OCI-LY3 (cell line): ENCODE measurements around the gene ZNF853.

ENCODE experiments used
- H2AFZ ChIP-seq: fragments of 200-600, 300-600 bp; shearing (Covaris generic); 2 replicates; pipeline ENCODE4 v1.6.0; 2014; ENCODE audit warnings: antibody characterized with exemption, low read depth, low read length
- H3K27ac ChIP-seq: fragments of 200-600, 300-600 bp; sonication (generic); 2 replicates; pipeline ENCODE4 v1.5.1; 2014; ENCODE audit warnings: mild to moderate bottlenecking, low read length, moderate library complexity, mixed read lengths
- H3K27me3 ChIP-seq: fragments of 200-600, 300-600 bp; sonication (generic); 2 replicates; pipeline ENCODE4 v1.6.1; 2014; ENCODE audit warnings: low read depth, low read length, mixed read lengths
- H3K36me3 ChIP-seq: fragments of 200-600, 300-600 bp; sonication (generic); replicated peaks from 2 replicates; pipeline ENCODE3; 2014; ENCODE audit warnings: low read depth, low read length, mixed read lengths
- H3K4me1 ChIP-seq: fragments of 300-600, 200-600 bp; sonication (generic); 2 replicates; pipeline ENCODE4 v1.6.1; 2014; ENCODE audit warnings: low read length, mixed read lengths
- H3K4me2 ChIP-seq: fragments of 200-600, 300-600 bp; sonication (generic); 2 replicates; pipeline ENCODE4 v1.6.1; 2014; ENCODE audit warnings: low read length, mixed read lengths
- H3K4me3 ChIP-seq: fragments of 300-600, 200-600 bp; sonication (generic); 2 replicates; pipeline ENCODE4 v1.5.1; 2014; ENCODE audit warnings: antibody characterized with exemption, mild to moderate bottlenecking, low read length, moderate library complexity
- H3K79me2 ChIP-seq: fragments of 300-600, 200-600 bp; shearing (Covaris generic); 2 replicates; pipeline ENCODE4 v1.6.1; 2014; ENCODE audit warnings: mild to moderate bottlenecking, low read length, mixed read lengths
- H3K9ac ChIP-seq: fragments of 300-600, 200-600 bp; shearing (Covaris generic); 2 replicates; pipeline ENCODE4 v1.6.0; 2014; ENCODE audit warnings: mild to moderate bottlenecking, low read length, moderate library complexity
- H3K9me3 ChIP-seq: fragments of 200-600, 300-600 bp; shearing (Covaris generic); 2 replicates; pipeline ENCODE4 v1.6.1; 2014; ENCODE audit warnings: low read length, mixed read lengths; ENCODE audit not compliant: insufficient read depth
- H4K20me1 ChIP-seq: fragments of 200-600, 300-600 bp; sonication (generic); 2 replicates; pipeline ENCODE4 v1.6.1; 2016; ENCODE audit warnings: low read length, mixed read lengths; ENCODE audit not compliant: insufficient read depth
- CTCF ChIP-seq: fragments of 200-600, 300-600 bp; sonication (generic); IDR thresholded peaks from 2 replicates; pipeline ENCODE4 v1.5.1; 2014; ENCODE audit warnings: antibody characterized with exemption, low read length, low read depth
- EZH2phosphoT487 ChIP-seq: fragments of 200-600 bp; shearing (Covaris generic); IDR thresholded peaks from 2 replicates; pipeline ENCODE4 v1.6.1; 2018; ENCODE audit warnings: antibody characterized with exemption, mixed run types, low read depth

The ZNF853 gene

GRCh38 chr7:6589151-6589828, 26.1 kb upstream of the ZNF853 start:
- Histone ChIP-seq H3K27me3 (no peaks in the 10 kb centered on the region), H3K79me2 (peaks cover 16% of the 10 kb centered on the region), H3K4me1 (peaks cover 4% of the 10 kb centered on the region; the same call in 1 of the 2 replicates), H3K4me3 (peak overlapping the region; percentile 54), H3K9me3 (no peaks in the 10 kb centered on the region), H2AFZ (no peak overlapping the region), H3K27ac (no peak overlapping the region), H3K36me3 (peaks cover 12% of the 10 kb centered on the region), H3K4me2 (peak overlapping the region; percentile 61), H4K20me1 (no peaks in the 10 kb centered on the region), H3K9ac (no peak overlapping the region)
- TF ChIP-seq EZH2phosphoT487 (no peak), CTCF (no peak)

GRCh38 chr7:6589829-6590644, 25.4 kb upstream of the ZNF853 start, which contains the start of gene INTS15:
INTS15 (plus strand) TSS chr7:6590021; CDS start chr7:6590284, 263 bp downstream.
- Histone ChIP-seq H4K20me1 (no peaks in the 10 kb centered on the region), H2AFZ (no peak within 1 kb of the TSS), H3K27ac (peak within 1 kb of the TSS; percentile 20; the same call in 1 of the 2 replicates), H3K79me2 (peaks cover 16% of the 10 kb centered on the region), H3K9me3 (no peaks in the 10 kb centered on the region), H3K36me3 (peaks cover 7% of the 10 kb centered on the region), H3K4me3 (peak within 1 kb of the TSS; percentile 97), H3K4me2 (peak within 1 kb of the TSS; percentile 83), H3K9ac (peak within 1 kb of the TSS; percentile 72), H3K27me3 (no peaks in the 10 kb centered on the region), H3K4me1 (peaks cover 4% of the 10 kb centered on the region; the same call in 1 of the 2 replicates)
- TF ChIP-seq CTCF (peak; percentile 22; the same call in 1 of the 2 replicates), EZH2phosphoT487 (no peak)

GRCh38 chr7:6590645-6591110, 24.7 kb upstream of the ZNF853 start:
- peak overlapping the region; percentile 72 for H3K9ac ChIP-seq
- H4K20me1 ChIP-seq, result no peaks in the 10 kb centered on the region
- peaks cover 6% of the 10 kb centered on the region for H3K36me3 ChIP-seq
- TF ChIP-seq CTCF (no peak), EZH2phosphoT487 (no peak)
- H2AFZ ChIP-seq, result no peak overlapping the region
- peaks cover 4% of the 10 kb centered on the region; the same call in 1 of the 2 replicates for H3K4me1 ChIP-seq
- H3K4me2 ChIP-seq, result peak overlapping the region; percentile 83
- no peak overlapping the region for H3K27ac ChIP-seq
- peak overlapping the region; percentile 97 for H3K4me3 ChIP-seq
- H3K27me3 ChIP-seq, result no peaks in the 10 kb centered on the region
- H3K79me2 ChIP-seq, result peaks cover 16% of the 10 kb centered on the region
- no peaks in the 10 kb centered on the region for H3K9me3 ChIP-seq

GRCh38 chr7:6600093-6600492, 15.3 kb upstream of the ZNF853 start:
- H3K9ac ChIP-seq, result no peak overlapping the region
- H3K4me3 ChIP-seq, result no peak overlapping the region
- H3K36me3 ChIP-seq, result peaks cover 12% of the 10 kb centered on the region
- no peaks in the 10 kb centered on the region for H3K9me3 ChIP-seq
- no peak overlapping the region for H2AFZ ChIP-seq
- H4K20me1 ChIP-seq, result no peaks in the 10 kb centered on the region
- H3K79me2 ChIP-seq, result no peaks in the 10 kb centered on the region
- H3K4me1 ChIP-seq, result no peaks in the 10 kb centered on the region
- H3K4me2 ChIP-seq, result no peak overlapping the region
- H3K27me3 ChIP-seq, result no peaks in the 10 kb centered on the region
- TF ChIP-seq EZH2phosphoT487 (no peak), CTCF (no peak)
- H3K27ac ChIP-seq, result no peak overlapping the region
